ENCODE measurements around the gene PRMT5. TPM values are rescaled to one million over a fixed set of nuclear protein-coding genes. Genes with fewer than 3 reads are reported as not detected.
A peak's percentile ranks its signal among the peaks of the same experiment; 100 is the strongest.

PRMT5 gene
- total and polyA plus RNA-seq, 8 donors = 20.9 to 48.8 (median 37.1) TPM

DNA sequence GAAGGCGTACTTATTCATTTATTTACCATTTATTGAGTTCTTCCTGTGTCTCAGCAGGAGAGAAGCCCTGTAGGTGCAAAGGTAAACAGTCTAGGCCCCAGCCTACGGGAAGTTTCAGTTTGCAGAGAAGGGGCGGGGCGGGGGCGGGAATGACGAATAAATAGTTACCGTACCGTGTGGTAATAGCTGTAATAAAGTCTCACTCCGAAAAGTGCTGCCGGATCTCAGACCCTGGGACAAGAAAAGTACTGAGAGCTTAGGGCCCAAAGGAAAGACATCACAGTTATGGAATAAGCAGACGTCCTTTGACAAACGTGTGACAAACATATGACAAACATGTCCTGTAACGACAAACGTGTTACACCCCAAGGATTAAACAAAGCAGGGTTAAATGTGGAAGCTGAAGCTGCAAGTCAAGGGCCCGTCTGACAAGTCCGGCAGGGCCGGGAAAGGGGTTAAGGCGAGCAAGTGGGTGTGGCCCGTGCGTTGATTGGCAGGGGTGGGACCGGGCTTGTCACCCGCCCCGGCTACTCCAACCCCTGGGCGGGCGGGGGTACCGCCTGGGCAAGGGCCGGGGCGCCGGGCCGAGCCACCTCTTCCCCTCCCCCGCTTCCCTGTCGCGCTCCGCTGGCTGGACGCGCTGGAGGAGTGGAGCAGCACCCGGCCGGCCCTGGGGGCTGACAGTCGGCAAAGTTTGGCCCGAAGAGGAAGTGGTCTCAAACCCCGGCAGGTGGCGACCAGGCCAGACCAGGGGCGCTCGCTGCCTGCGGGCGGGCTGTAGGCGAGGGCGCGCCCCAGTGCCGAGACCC, 57.7 kb downstream of the PRMT5 start, which contains the start of gene LRP10:
LRP10 (plus strand) TSS at position 517 of the 809 bp plus-strand sequence. CDS start 564 bp downstream, outside the sequence.
- intact Hi-C loops (cut with DNase I; ENCODE audit: low total_unique reads) = no loop called here
- peaks cover 25 to 59% (median 46%) of the 10 kb centered on the region in 4 donors for H3K4me1 ChIP-seq
- no peaks in the 10 kb centered on the region for H3K27me3 ChIP-seq
- TF ChIP-seq CTCF (IDR thresholded peaks at IDR 0.05) (no peak), POLR2A (IDR thresholded peaks at IDR 0.05) (peak in 1 of 4 donors; percentile 38), EP300 (IDR thresholded peaks at IDR 0.05) (no peak), POLR2AphosphoS5 (IDR thresholded peaks at IDR 0.05) (peak; percentile 4 to 82 (median 73))
- 0 to 2% (median 0%) methylated on average over 23 to 50 of the region's 50 CpGs for WGBS, 5 donors
- H3K4me3 ChIP-seq = peak within 1 kb of the TSS; percentile 70 to 99 (median 92)
- peak within 1 kb of the TSS; percentile 94 to 100 (median 99) for H3K27ac ChIP-seq
- peak; percentile 96 to 97 for DNase-seq
- H3K9me3 ChIP-seq = no peaks in the 10 kb centered on the region
- H3K36me3 ChIP-seq = peaks cover 25 to 34% (median 34%) of the 10 kb centered on the region in 4 donors

DNA sequence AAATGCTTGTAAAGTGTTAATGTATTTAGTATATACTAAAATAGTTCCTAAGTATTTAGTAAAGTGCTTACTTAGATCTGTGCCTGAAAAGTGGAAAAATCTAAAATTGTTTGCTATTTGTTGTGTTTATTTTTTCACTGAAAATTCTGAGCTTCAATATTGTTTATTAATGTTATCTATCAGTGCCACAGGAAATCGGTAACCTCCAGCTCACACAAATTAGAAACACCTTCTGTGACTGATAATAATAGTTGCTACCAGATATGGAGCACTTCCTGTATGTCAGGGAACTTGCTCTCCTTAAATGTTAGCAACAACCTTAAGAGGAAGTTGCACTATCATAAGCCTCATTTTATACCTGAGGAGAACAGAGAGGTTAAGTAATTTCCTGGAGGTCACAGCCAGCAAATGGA, 58.4 kb downstream of the PRMT5 start:
- H3K4me1 ChIP-seq = peaks cover 25 to 53% (median 41%) of the 10 kb centered on the region in 4 donors
- H3K36me3 ChIP-seq = peaks cover 19 to 28% (median 28%) of the 10 kb centered on the region in 4 donors
- H3K27ac ChIP-seq = peak overlapping the region; percentile 94 to 100 (median 99)
- DNase-seq = no peak
- H3K27me3 ChIP-seq = no peaks in the 10 kb centered on the region
- intact Hi-C loops (cut with DNase I; ENCODE audit: low total_unique reads) = no loop called here
- TF ChIP-seq POLR2A (IDR thresholded peaks at IDR 0.05) = no peak
- TF ChIP-seq CTCF (IDR thresholded peaks at IDR 0.05) = no peak
- TF ChIP-seq EP300 (IDR thresholded peaks at IDR 0.05) = no peak
- peak in 1 of 3 donors; percentile 51 for TF ChIP-seq POLR2AphosphoS5 (IDR thresholded peaks at IDR 0.05)
- WGBS, 5 donors = 0 to 6% (median 3%) methylated on average over 1 of the region's 1 CpG
- H3K9me3 ChIP-seq = no peaks in the 10 kb centered on the region
- peak overlapping the region; percentile 70 to 99 (median 92) for H3K4me3 ChIP-seq

Other genes with a start within 250 kb of the PRMT5 start
- gene OXA1L, start 162.7 kb downstream of the PRMT5 start, total RNA-seq = 100 to 1,000 TPM in 1 of 5 donors, 10 to 100 TPM in 4; 46.7 to 119 (median 58.6) TPM
- gene OXA1L, start 162.7 kb downstream of the PRMT5 start, polyA plus RNA-seq = 100 to 1,000 TPM in 1 of 3 donors, 10 to 100 TPM in 2; 81.9 to 116 (median 97.9) TPM
- gene SLC7A7, start 113.9 kb downstream of the PRMT5 start, total RNA-seq = 10 to 100 TPM in 2 of 5 donors, 1 to 10 TPM in 1, not detected in 2; 7.6 to 29.4 (median 10.5) TPM
- 1 to 10 TPM; 3.1 to 8.6 (median 3.2) TPM for gene SLC7A7, start 113.9 kb downstream of the PRMT5 start, polyA plus RNA-seq
- 100 to 1,000 TPM in 2 of 5 donors, 10 to 100 TPM in 2, not detected in 1; 25.2 to 194 (median 110) TPM for gene MRPL52, start 99.5 kb downstream of the PRMT5 start, total RNA-seq
- gene MRPL52, start 99.5 kb downstream of the PRMT5 start, polyA plus RNA-seq = 100 to 1,000 TPM; 134 to 181 (median 156) TPM
- 100 to 1,000 TPM in 1 of 5 donors, 10 to 100 TPM in 4; 20.5 to 104 (median 46.7) TPM for gene MMP14, start 92.8 kb downstream of the PRMT5 start, total RNA-seq
- gene MMP14, start 92.8 kb downstream of the PRMT5 start, polyA plus RNA-seq = 10 to 100 TPM; 14.7 to 59.1 (median 29.6) TPM
- gene LRP10, start 57.6 kb downstream of the PRMT5 start, total RNA-seq = 100 to 1,000 TPM in 3 of 5 donors, 10 to 100 TPM in 2; 37.1 to 277 (median 112) TPM
- 10 to 100 TPM; 25.1 to 47.3 (median 26.9) TPM for gene LRP10, start 57.6 kb downstream of the PRMT5 start, polyA plus RNA-seq
- 1 to 10 TPM in 1 of 5 donors, under 1 TPM in 2, not detected in 2; 0.45 to 1.1 (median 0.87) TPM for gene REM2, start 46.2 kb downstream of the PRMT5 start, total RNA-seq
- 1 to 10 TPM in 1 of 3 donors, under 1 TPM in 1, not detected in 1; 0.12 to 1.2 TPM for gene REM2, start 46.2 kb downstream of the PRMT5 start, polyA plus RNA-seq
- gene RBM23, start 10.2 kb downstream of the PRMT5 start, total RNA-seq = 100 to 1,000 TPM in 2 of 5 donors, 10 to 100 TPM in 3; 12.1 to 126 (median 94.7) TPM
- gene RBM23, start 10.2 kb downstream of the PRMT5 start, polyA plus RNA-seq = 10 to 100 TPM; 23.5 to 59.1 (median 41.2) TPM
- gene HAUS4, start 27.7 kb upstream of the PRMT5 start, total RNA-seq = 100 to 1,000 TPM in 1 of 5 donors, 10 to 100 TPM in 4; 38.5 to 121 (median 76.8) TPM
- 10 to 100 TPM; 28.1 to 38.8 (median 37.0) TPM for gene HAUS4, start 27.7 kb upstream of the PRMT5 start, polyA plus RNA-seq
- gene AJUBA, start 53.2 kb upstream of the PRMT5 start, total RNA-seq = 10 to 100 TPM in 3 of 5 donors, 1 to 10 TPM in 1, not detected in 1; 3.1 to 13.3 (median 10.7) TPM
- 1 to 10 TPM; 1.5 to 6.9 (median 6.6) TPM for gene AJUBA, start 53.2 kb upstream of the PRMT5 start, polyA plus RNA-seq
- 10 to 100 TPM in 3 of 5 donors, 1 to 10 TPM in 1, not detected in 1; 5.0 to 29.1 (median 20.6) TPM for gene C14orf93, start 80.8 kb upstream of the PRMT5 start, total RNA-seq
- 1 to 10 TPM; 6.8 to 8.6 (median 7.2) TPM for gene C14orf93, start 80.8 kb upstream of the PRMT5 start, polyA plus RNA-seq
- gene PSMB5, start 105.5 kb upstream of the PRMT5 start, total RNA-seq = 100 to 1,000 TPM in 1 of 5 donors, 10 to 100 TPM in 4; 34.4 to 139 (median 54.6) TPM
- gene PSMB5, start 105.5 kb upstream of the PRMT5 start, polyA plus RNA-seq = 100 to 1,000 TPM in 1 of 3 donors, 10 to 100 TPM in 2; 96.4 to 147 (median 98.6) TPM
- not detected for gene PSMB11, start 112.8 kb upstream of the PRMT5 start, total RNA-seq
- gene PSMB11, start 112.8 kb upstream of the PRMT5 start, polyA plus RNA-seq = not detected
- gene CDH24, start 128.1 kb upstream of the PRMT5 start, total RNA-seq = 10 to 100 TPM in 1 of 5 donors, 1 to 10 TPM in 3, not detected in 1; 1.2 to 14.3 (median 4.8) TPM
- gene CDH24, start 128.1 kb upstream of the PRMT5 start, polyA plus RNA-seq = 1 to 10 TPM; 2.3 to 4.0 (median 3.2) TPM
- 100 to 1,000 TPM; 114 to 232 (median 123) TPM for gene ACIN1, start 165.8 kb upstream of the PRMT5 start, total RNA-seq
- gene ACIN1, start 165.8 kb upstream of the PRMT5 start, polyA plus RNA-seq = 10 to 100 TPM; 37.1 to 86.4 (median 52.7) TPM
- gene C14orf119, start 166.1 kb upstream of the PRMT5 start, total RNA-seq = 10 to 100 TPM in 2 of 5 donors, 1 to 10 TPM in 2, not detected in 1; 1.8 to 25.2 (median 14.0) TPM
- gene C14orf119, start 166.1 kb upstream of the PRMT5 start, polyA plus RNA-seq = 10 to 100 TPM; 27.4 to 51.8 (median 49.8) TPM
- gene CIROP, start 175.6 kb upstream of the PRMT5 start, total RNA-seq = not detected
- gene CIROP, start 175.6 kb upstream of the PRMT5 start, polyA plus RNA-seq = not detected
- gene CEBPE, start 189.9 kb upstream of the PRMT5 start, total RNA-seq = not detected
- under 1 TPM in 1 of 3 donors, not detected in 2; 0.37 TPM for gene CEBPE, start 189.9 kb upstream of the PRMT5 start, polyA plus RNA-seq